Stomach (tissue), 9 donors: ENCODE measurements around the gene LRMDA. TPM values are rescaled to one million over a fixed set of nuclear protein-coding genes. Genes with fewer than 3 reads are reported as not detected.

Experiments
- DNase-seq, 2 donors: peaks; one replicate each; pipeline versions ENCODE4 v3.0.0 to v3.0.0-alpha.2; 2013 to 2019
- H3K27ac ChIP-seq, 5 donors: fragments of 200-600 bp in 4 of 5; sonication (generic) in 4 of 5; one replicate each; pipeline ENCODE4 v1.5.1; 2013 to 2019; ENCODE audit warnings: mild to moderate bottlenecking in 1 of 5, moderate library complexity in 1 of 5
- H3K27me3 ChIP-seq, 3 donors: fragments of 200-600 bp; sonication (generic); one replicate each; pipeline ENCODE4 v1.5.1; 2017 to 2019; ENCODE audit warnings: mixed run types in 1 of 3
- H3K36me3 ChIP-seq, 4 donors: fragments of 200-600 bp; sonication (generic); 1 replicate in 3 of 4; 2 replicates in 1 of 4; pipeline ENCODE4 v1.5.1; 2016 to 2019
- H3K4me1 ChIP-seq, 4 donors: fragments of 200-600 bp; sonication (generic); one replicate each; pipeline ENCODE4 v1.5.1; 2016 to 2019
- H3K4me3 ChIP-seq, 4 donors: fragments of 200-600 bp; sonication (generic) in 3 of 4; one replicate each; pipeline ENCODE4 v1.5.1; 2016 to 2019; ENCODE audit warnings: mild to moderate bottlenecking in 1 of 4
- H3K9me3 ChIP-seq, 4 donors: fragments of 200-600 bp; sonication (generic); one replicate each; pipeline ENCODE4 v1.5.1; 2016 to 2019
- EP300 ChIP-seq: sonication (generic); formaldehyde crosslinking; IDR thresholded peaks from one replicate; pipeline ENCODE4 v1.6.1; 2017; ENCODE audit warnings: antibody characterized with exemption
- POLR2A ChIP-seq, 4 donors: fragments of 450-650 bp; IDR thresholded peaks; one replicate each; pipeline ENCODE4 v1.6.1; 2016; ENCODE audit warnings: antibody characterized with exemption in 4 of 4, control low read depth in 2 of 4, mild to moderate bottlenecking in 1 of 4, moderate library complexity in 1 of 4
- POLR2AphosphoS5 ChIP-seq, 3 donors: sonication (generic); formaldehyde crosslinking; IDR thresholded peaks; one replicate each; pipeline ENCODE4 v1.6.1; 2016; ENCODE audit warnings: antibody characterized with exemption in 3 of 3
- WGBS, 5 donors: extraction: QIAGEN DNeasy Blood & Tissue Kit in 3 of 5; methylation state at CpG; one replicate each; pipeline versions ENCODE4 v1.1.5 to v1.1.7; 2013 to 2018; 5-methylcytosine and 5-hydroxymethylcytosine counted together
- intact Hi-C: fragments of 100-400 bp; cut with DNase I; formaldehyde crosslinking; loops from one replicate; pipeline ENCODE4 v1.15.1; 2023; ENCODE audit warnings: low total_unique reads
- polyA plus RNA-seq, 3 donors: library from polyadenylated mRNA; stranded (reverse); fragments of 200-250 nt; gene quantifications; one replicate each; pipeline ENCODE4 v1.2.3, GENCODE V29; 2013
- total RNA-seq, 5 donors: library from RNA; depleted of rRNA; stranded (reverse); fragments of >200 nt; gene quantifications; one replicate each; pipeline versions ENCODE4 v1.1.0 to v1.2.3, GENCODE V29; 2014 to 2016
- TF ChIP-seq, protein P1 (sequence below), 7 experiments: fragments of 450-650 bp in 4 of 7; fragments of 200-600 bp in 3 of 7; sonication (generic) in 3 of 7; IDR thresholded peaks; one replicate each; pipeline ENCODE4 v1.5.1; 2016 to 2019; ENCODE audit warnings: antibody characterized with exemption in 7 of 7, control low read depth in 2 of 7, mild to moderate bottlenecking in 1 of 7
- donor health status: healthy with polysubstance abuse.
- donor health status: Bipolar disorder and iron deficiency.
- donor health status: healthy.

LRMDA gene
- total and polyA plus RNA-seq, 8 donors, result 1.3 to 30.2 (median 13.6) TPM; not detected in 1

GRCh38 chr10:75857896-75858295, 426.5 kb downstream of the LRMDA start:
- no peak for DNase-seq
- Histone ChIP-seq H3K4me3 (no peak overlapping the region), H3K27me3 (no peaks in the 10 kb centered on the region), H3K4me1 (no peaks in the 10 kb centered on the region), H3K36me3 (no peaks in the 10 kb centered on the region), H3K27ac (no peak overlapping the region), H3K9me3 (no peaks in the 10 kb centered on the region)
- WGBS, 5 donors, result 96 to 98% (median 97%) methylated on average over 3 to 4 of the region's 4 CpGs
- no peak for TF ChIP-seq EP300
- TF ChIP-seq POLR2A (IDR thresholded peaks at IDR 0.05), result no peak
- TF ChIP-seq POLR2AphosphoS5 (IDR thresholded peaks at IDR 0.05), result no peak
- TF ChIP-seq, protein P1, sequence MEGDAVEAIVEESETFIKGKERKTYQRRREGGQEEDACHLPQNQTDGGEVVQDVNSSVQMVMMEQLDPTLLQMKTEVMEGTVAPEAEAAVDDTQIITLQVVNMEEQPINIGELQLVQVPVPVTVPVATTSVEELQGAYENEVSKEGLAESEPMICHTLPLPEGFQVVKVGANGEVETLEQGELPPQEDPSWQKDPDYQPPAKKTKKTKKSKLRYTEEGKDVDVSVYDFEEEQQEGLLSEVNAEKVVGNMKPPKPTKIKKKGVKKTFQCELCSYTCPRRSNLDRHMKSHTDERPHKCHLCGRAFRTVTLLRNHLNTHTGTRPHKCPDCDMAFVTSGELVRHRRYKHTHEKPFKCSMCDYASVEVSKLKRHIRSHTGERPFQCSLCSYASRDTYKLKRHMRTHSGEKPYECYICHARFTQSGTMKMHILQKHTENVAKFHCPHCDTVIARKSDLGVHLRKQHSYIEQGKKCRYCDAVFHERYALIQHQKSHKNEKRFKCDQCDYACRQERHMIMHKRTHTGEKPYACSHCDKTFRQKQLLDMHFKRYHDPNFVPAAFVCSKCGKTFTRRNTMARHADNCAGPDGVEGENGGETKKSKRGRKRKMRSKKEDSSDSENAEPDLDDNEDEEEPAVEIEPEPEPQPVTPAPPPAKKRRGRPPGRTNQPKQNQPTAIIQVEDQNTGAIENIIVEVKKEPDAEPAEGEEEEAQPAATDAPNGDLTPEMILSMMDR (IDR thresholded peaks at IDR 0.05), result no peak
- intact Hi-C loops, result no loop called here

GRCh38 chr10:75858339-75858738, 426.9 kb downstream of the LRMDA start:
- H3K27me3 ChIP-seq, result no peaks in the 10 kb centered on the region
- no peaks in the 10 kb centered on the region for H3K36me3 ChIP-seq
- TF ChIP-seq POLR2A (IDR thresholded peaks at IDR 0.05), result no peak
- TF ChIP-seq POLR2AphosphoS5 (IDR thresholded peaks at IDR 0.05), result no peak
- no peak overlapping the region for H3K4me3 ChIP-seq
- no peak overlapping the region for H3K27ac ChIP-seq
- no peak for DNase-seq
- no peaks in the 10 kb centered on the region for H3K4me1 ChIP-seq
- H3K9me3 ChIP-seq, result no peaks in the 10 kb centered on the region
- WGBS, 5 donors, result 89 to 100% (median 100%) methylated on average over 1 of the region's 1 CpG
- intact Hi-C loops, result no loop called here

DNA sequence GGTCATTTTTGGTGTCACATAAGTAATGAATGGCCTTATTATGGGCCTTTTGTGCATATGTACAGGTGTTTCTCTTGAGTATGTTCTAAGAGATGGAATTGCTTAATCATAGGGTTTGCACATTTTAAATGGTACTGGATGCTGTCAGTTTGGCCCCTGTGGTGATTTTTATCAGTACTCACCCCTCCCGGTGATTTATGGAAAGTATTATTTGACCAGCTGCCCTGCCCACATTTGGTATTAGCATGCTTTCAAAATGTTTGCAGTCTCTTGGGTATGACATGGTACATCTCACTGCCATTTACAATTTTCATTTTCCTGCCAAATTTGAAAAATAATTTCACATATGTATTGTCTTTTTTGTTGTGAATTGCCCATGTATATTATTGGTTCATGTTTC, 427.7 kb downstream of the LRMDA start:
- intact Hi-C loops, result no loop called here
- no peaks in the 10 kb centered on the region for H3K27me3 ChIP-seq
- H3K36me3 ChIP-seq, result no peaks in the 10 kb centered on the region
- no peaks in the 10 kb centered on the region for H3K4me1 ChIP-seq
- no peaks in the 10 kb centered on the region for H3K9me3 ChIP-seq
- H3K27ac ChIP-seq, result no peak overlapping the region
- TF ChIP-seq POLR2A (IDR thresholded peaks at IDR 0.05) (no peak), EP300 (no peak), POLR2AphosphoS5 (IDR thresholded peaks at IDR 0.05) (no peak)
- TF ChIP-seq, protein P1 (IDR thresholded peaks at IDR 0.05), result no peak
- WGBS, 5 donors, result 0 to 67% (median 52%) methylated on average over 1 of the region's 1 CpG
- DNase-seq, result no peak
- H3K4me3 ChIP-seq, result no peak overlapping the region

DNA sequence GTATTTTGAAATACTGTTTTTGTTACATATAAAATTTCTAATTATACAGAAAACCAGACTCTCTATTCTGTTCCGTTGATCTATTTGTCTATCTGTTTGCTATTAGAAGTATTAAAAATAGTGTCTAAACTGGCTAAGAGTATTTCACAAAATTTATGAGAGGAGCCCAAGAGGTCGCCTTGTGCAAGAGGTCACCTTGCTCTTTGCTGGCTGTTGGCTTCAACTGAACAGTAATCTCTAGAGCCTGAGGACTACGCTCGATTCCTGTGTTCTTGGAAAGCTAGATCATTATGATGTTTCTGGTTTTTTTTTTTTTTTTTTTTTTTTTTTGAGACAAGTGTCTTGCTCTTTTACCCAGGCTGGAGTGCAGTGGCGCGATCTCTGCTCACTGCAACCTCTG, 428.6 kb downstream of the LRMDA start:
- TF ChIP-seq POLR2AphosphoS5 (IDR thresholded peaks at IDR 0.05) (no peak), EP300 (no peak), POLR2A (IDR thresholded peaks at IDR 0.05) (no peak)
- TF ChIP-seq, protein P1 (IDR thresholded peaks at IDR 0.05), result no peak
- WGBS, 5 donors, result 77 to 87% (median 79%) methylated on average over 6 of the region's 6 CpGs

DNA sequence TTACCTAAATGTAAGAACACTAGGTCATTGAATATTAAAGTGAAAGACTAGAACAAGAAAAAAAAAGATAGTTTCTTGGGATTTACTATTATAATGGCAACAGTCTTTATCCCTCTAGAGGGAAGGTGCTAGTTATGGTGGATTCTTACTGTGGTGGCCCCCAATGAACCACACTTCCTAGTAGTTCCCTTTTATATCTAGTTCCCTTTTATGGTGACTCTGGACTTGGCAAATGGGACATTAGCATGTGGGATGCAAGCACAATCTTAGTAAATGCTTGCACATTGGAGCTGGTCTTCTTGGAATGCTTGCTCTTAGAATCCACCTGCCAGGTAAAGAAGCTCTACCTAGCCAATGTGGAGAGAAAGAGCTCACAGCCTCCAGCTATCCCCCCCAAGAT, 430.2 kb downstream of the LRMDA start:
- Histone ChIP-seq H3K4me1 (no peaks in the 10 kb centered on the region), H3K36me3 (no peaks in the 10 kb centered on the region), H3K4me3 (no peak overlapping the region), H3K27ac (no peak overlapping the region), H3K9me3 (no peaks in the 10 kb centered on the region), H3K27me3 (no peaks in the 10 kb centered on the region)
- intact Hi-C loops, result no loop called here
- no peak for TF ChIP-seq POLR2AphosphoS5 (IDR thresholded peaks at IDR 0.05)
- TF ChIP-seq, protein P1 (IDR thresholded peaks at IDR 0.05), result no peak
- no peak for TF ChIP-seq EP300
- TF ChIP-seq POLR2A (IDR thresholded peaks at IDR 0.05), result no peak
- DNase-seq, result no peak

More for the DNA sequence above, 428.6 kb downstream of the LRMDA start:
- intact Hi-C loops, result no loop called here
- Histone ChIP-seq H3K27ac (no peak overlapping the region), H3K4me1 (no peaks in the 10 kb centered on the region), H3K9me3 (no peaks in the 10 kb centered on the region), H3K36me3 (no peaks in the 10 kb centered on the region), H3K4me3 (no peak overlapping the region), H3K27me3 (no peaks in the 10 kb centered on the region)
- no peak for DNase-seq
